NT2/D1 (cell line): ENCODE data around the gene RPS6KA4.
"Not testable (repeated sequence)": the region's sequence is repeated elsewhere in the genome, so short reads cannot be mapped to it uniquely, and the experiment has no call there.

Experiments used
- SUZ12 ChIP-seq: IDR thresholded peaks from 2 replicates; pipeline ENCODE4 v1.6.1; 2011; ENCODE audit not compliant: insufficient read length, insufficient read depth; ENCODE audit errors: extremely low read depth
- YY1 ChIP-seq: IDR thresholded peaks from 2 replicates; pipeline ENCODE4 v1.6.1; 2011; ENCODE audit not compliant: insufficient read length, insufficient read depth

- TF ChIP-seq SUZ12, YY1: not testable (repeated sequence)
These were observed 59.3 kb downstream of the RPS6KA4 start for GRCh38 chr11:64418233-64418632.
